ENCODE measurements around the gene NEDD4L.
A peak's percentile ranks its signal among the peaks of the same experiment; 100 is the strongest.

The NEDD4L gene

DNA sequence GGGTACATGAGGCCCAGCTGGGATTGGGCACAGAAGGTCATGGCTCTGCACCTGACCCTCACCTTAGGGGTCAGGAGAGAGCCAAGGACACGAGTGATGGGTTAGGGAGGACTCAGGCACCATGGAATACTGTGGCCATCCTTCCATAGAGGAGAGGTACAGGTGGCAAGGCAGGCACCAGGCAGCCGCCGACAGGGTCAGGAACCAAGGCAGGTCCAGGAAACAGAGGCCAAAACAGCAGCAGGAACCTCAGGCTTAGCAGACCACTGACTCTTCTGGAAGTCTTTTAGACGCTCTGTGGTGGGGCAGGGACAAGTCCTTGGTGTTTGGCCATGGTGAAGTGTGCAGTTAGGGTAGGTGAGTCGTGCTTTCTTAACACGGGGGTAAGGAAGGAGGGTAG lies 128.0 kb downstream of the NEDD4L start:
- H3K36me3 ChIP-seq (ENCODE audit: control insufficient read depth in 1 of 2, insufficient read depth in 2 of 2, low read length in 2 of 2) = peaks cover 0 to 22% of the 10 kb centered on the region in 2 donors
- no peaks in the 10 kb centered on the region for H3K9me3 ChIP-seq (ENCODE audit: control insufficient read depth in 1 of 2, low read length in 2 of 2)
- H3K27me3 ChIP-seq (ENCODE audit: control insufficient read depth in 1 of 2, insufficient read depth in 2 of 2, low read length in 2 of 2) = no peaks in the 10 kb centered on the region
- peaks cover 7 to 18% of the 10 kb centered on the region in 2 donors for H3K4me1 ChIP-seq (ENCODE audit: control insufficient read depth in 1 of 2, insufficient read depth in 2 of 2, low read length in 2 of 2)
- H3K9ac ChIP-seq (ENCODE audit: low read depth in 1 of 2, low read length in 2 of 2) = no peak overlapping the region
- no peak overlapping the region for H3K27ac ChIP-seq (ENCODE audit: low read depth, low read length)
- H3K4me3 ChIP-seq (ENCODE audit: low read depth in 1 of 2, low read length in 2 of 2) = no peak overlapping the region

DNA sequence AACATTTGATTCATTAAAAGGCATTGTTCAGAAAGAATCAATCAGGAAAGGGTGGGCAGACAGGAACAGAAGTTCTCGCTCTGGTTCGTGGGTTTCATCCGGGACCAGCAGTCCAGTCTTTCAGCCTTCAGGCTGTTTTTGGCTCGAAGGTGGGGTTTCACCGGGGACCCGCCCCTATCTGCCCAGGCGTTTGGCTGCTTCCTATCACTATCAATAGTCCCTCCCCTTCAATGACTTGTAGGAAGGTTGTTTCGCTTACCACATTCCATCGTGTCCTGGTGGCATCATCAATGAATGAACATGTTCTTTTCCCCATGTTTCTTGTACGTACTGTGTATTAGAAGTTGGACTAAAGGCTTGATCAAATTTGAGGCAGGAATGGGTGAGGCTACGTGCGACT lies 130.3 kb downstream of the NEDD4L start:
- Histone ChIP-seq H3K27ac (ENCODE audit: low read depth, low read length) (no peak overlapping the region), H3K4me1 (ENCODE audit: control insufficient read depth in 1 of 2, insufficient read depth in 2 of 2, low read length in 2 of 2) (peaks cover 22 to 40% of the 10 kb centered on the region in 2 donors), H3K27me3 (ENCODE audit: control insufficient read depth in 1 of 2, insufficient read depth in 2 of 2, low read length in 2 of 2) (no peaks in the 10 kb centered on the region), H3K9me3 (ENCODE audit: control insufficient read depth in 1 of 2, low read length in 2 of 2) (no peaks in the 10 kb centered on the region), H3K36me3 (ENCODE audit: control insufficient read depth in 1 of 2, insufficient read depth in 2 of 2, low read length in 2 of 2) (peaks cover 0 to 19% of the 10 kb centered on the region in 2 donors), H3K9ac (ENCODE audit: low read depth in 1 of 2, low read length in 2 of 2) (no peak overlapping the region), H3K4me3 (ENCODE audit: low read depth in 1 of 2, low read length in 2 of 2) (no peak overlapping the region)

DNA sequence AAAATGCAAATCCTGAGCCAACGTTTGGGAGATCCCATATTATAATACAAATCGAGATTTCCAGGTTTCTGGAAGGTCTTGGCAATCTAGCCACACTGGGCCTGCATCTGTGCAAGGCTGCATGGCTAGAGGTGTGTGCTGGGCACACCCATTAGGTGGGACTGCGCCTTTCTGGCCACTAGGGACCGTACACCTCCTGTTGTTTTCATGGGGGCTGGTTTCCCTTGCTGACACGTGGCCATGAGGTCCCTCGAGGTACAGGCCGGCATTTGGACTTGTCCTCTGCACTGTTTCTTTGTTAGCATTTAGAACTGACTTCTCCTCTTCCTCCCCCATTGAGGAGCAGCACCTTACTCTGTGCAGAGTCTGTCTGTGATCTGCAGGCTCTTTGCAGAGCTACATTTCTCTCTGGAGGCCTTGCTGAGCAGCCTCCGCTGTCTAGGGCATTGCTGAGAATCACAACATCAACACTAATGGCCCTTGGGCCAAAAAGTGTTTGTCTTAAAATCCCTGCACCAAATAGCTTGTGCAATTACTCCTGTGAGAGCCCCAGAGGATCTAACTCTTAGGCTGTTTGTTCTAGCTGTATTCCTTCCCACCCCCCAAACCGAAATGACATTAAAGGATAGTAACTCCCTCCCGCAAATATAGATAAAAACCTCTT lies 131.2 kb downstream of the NEDD4L start:
- Histone ChIP-seq H3K4me3 (ENCODE audit: low read depth in 1 of 2, low read length in 2 of 2) (no peak overlapping the region), H3K27ac (ENCODE audit: low read depth, low read length) (no peak overlapping the region), H3K9me3 (ENCODE audit: control insufficient read depth in 1 of 2, low read length in 2 of 2) (no peaks in the 10 kb centered on the region), H3K27me3 (ENCODE audit: control insufficient read depth in 1 of 2, insufficient read depth in 2 of 2, low read length in 2 of 2) (no peaks in the 10 kb centered on the region), H3K4me1 (ENCODE audit: control insufficient read depth in 1 of 2, insufficient read depth in 2 of 2, low read length in 2 of 2) (peaks cover 31 to 47% of the 10 kb centered on the region in 2 donors), H3K36me3 (ENCODE audit: control insufficient read depth in 1 of 2, insufficient read depth in 2 of 2, low read length in 2 of 2) (peaks cover 0 to 12% of the 10 kb centered on the region in 2 donors), H3K9ac (ENCODE audit: low read depth in 1 of 2, low read length in 2 of 2) (no peak overlapping the region)

DNA sequence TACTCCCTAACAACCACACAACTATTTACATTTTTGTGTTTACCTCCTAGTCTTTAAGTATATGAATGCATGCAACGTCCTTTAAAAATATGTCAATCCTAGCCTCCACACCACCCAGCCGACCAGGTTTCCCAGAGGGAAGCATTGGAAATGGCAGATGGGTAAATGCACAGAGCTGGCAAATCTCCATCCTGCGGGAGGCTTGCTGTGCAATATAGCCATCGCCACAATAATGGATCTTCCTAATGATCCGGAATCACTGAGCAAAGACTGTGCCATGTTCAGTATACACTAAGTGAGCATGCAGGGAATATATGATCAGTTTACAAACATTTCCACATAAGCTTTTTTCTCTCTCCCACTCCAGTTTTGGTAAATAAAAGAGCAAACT lies 131.8 kb downstream of the NEDD4L start:
- Histone ChIP-seq H3K27me3 (ENCODE audit: control insufficient read depth in 1 of 2, insufficient read depth in 2 of 2, low read length in 2 of 2) (no peaks in the 10 kb centered on the region), H3K27ac (ENCODE audit: low read depth, low read length) (no peak overlapping the region), H3K4me1 (ENCODE audit: control insufficient read depth in 1 of 2, insufficient read depth in 2 of 2, low read length in 2 of 2) (peaks cover 36 to 52% of the 10 kb centered on the region in 2 donors), H3K36me3 (ENCODE audit: control insufficient read depth in 1 of 2, insufficient read depth in 2 of 2, low read length in 2 of 2) (peaks cover 0 to 12% of the 10 kb centered on the region in 2 donors), H3K4me3 (ENCODE audit: low read depth in 1 of 2, low read length in 2 of 2) (no peak overlapping the region), H3K9ac (ENCODE audit: low read depth in 1 of 2, low read length in 2 of 2) (no peak overlapping the region), H3K9me3 (ENCODE audit: control insufficient read depth in 1 of 2, low read length in 2 of 2) (no peaks in the 10 kb centered on the region)

DNA sequence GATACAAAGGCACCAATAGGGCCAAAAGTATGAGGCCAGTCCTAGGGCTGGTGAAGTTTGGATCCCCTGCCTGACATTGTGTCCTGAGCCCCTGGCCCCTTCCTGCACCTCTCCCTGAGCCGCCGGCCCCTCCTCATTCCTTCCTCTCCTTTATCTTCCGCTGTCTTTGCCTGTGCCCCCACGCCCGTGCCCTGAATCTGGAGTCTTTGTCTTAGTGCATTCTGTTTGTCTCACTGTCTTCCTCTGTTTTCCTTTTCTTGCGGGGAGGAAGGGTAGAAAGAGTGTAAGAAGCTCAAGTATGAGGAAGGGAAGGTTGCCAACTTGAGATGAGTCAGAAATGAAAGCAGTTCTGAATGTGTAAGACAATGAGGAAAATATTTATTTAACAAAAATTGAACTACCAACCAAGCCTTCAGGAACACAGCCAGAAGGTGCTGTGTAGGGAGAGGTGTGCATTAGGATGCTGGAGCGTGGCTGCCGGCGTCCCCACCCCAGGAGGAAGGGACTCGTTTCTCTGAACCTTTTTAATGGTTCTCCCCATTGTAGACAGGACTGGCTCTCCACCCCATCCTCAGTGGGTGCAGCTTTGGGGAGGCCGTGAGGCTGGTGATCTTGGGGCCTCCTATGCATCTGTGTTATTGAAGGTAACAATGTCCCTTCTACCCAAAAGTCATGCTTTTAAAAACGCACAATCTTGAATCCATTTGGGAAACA lies 133.1 kb downstream of the NEDD4L start:
- Histone ChIP-seq H3K36me3 (ENCODE audit: control insufficient read depth in 1 of 2, insufficient read depth in 2 of 2, low read length in 2 of 2) (peaks cover 0 to 3% of the 10 kb centered on the region in 2 donors), H3K9ac (ENCODE audit: low read depth in 1 of 2, low read length in 2 of 2) (no peak overlapping the region), H3K27ac (ENCODE audit: low read depth, low read length) (no peak overlapping the region), H3K27me3 (ENCODE audit: control insufficient read depth in 1 of 2, insufficient read depth in 2 of 2, low read length in 2 of 2) (no peaks in the 10 kb centered on the region), H3K4me1 (ENCODE audit: control insufficient read depth in 1 of 2, insufficient read depth in 2 of 2, low read length in 2 of 2) (peaks cover 36 to 54% of the 10 kb centered on the region in 2 donors), H3K4me3 (ENCODE audit: low read depth in 1 of 2, low read length in 2 of 2) (peak overlapping the region in 1 of 2 donors; percentile 47), H3K9me3 (ENCODE audit: control insufficient read depth in 1 of 2, low read length in 2 of 2) (no peaks in the 10 kb centered on the region)

DNA sequence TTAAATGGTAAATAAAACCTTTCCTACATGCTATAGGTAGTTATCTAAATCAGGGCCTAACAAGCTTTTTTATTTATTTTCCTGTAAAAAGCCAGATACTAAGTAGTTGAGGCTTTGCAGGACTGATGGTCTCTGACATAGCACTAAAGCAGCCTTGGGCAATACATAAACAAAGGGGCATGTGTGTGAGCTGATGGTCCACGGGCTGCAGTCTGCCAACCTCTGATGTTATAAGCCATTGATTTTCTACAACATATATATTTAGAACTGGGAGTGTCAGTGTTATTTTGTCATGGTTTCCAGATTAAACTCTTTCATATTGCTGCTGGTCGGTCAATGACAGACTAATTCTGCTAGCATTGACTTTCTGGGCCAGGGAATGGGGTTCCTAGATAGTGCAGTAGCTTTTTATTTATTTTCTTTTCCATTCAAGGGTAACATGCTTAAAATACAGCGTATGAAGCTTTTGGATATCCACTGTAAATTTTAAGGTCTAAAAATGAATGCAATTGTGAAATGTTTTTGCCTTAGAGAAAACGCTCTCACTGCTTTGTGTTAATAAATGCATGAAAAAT lies 134.0 kb downstream of the NEDD4L start:
- H3K27me3 ChIP-seq (ENCODE audit: control insufficient read depth in 1 of 2, insufficient read depth in 2 of 2, low read length in 2 of 2) = no peaks in the 10 kb centered on the region
- H3K9ac ChIP-seq (ENCODE audit: low read depth in 1 of 2, low read length in 2 of 2) = no peak overlapping the region
- H3K4me3 ChIP-seq (ENCODE audit: low read depth in 1 of 2, low read length in 2 of 2) = peak overlapping the region in 1 of 2 donors; percentile 36
- no peaks in the 10 kb centered on the region for H3K9me3 ChIP-seq (ENCODE audit: control insufficient read depth in 1 of 2, low read length in 2 of 2)
- no peak overlapping the region for H3K27ac ChIP-seq (ENCODE audit: low read depth, low read length)
- H3K36me3 ChIP-seq (ENCODE audit: control insufficient read depth in 1 of 2, insufficient read depth in 2 of 2, low read length in 2 of 2) = no peaks in the 10 kb centered on the region
- peaks cover 39 to 59% of the 10 kb centered on the region in 2 donors for H3K4me1 ChIP-seq (ENCODE audit: control insufficient read depth in 1 of 2, insufficient read depth in 2 of 2, low read length in 2 of 2)

DNA sequence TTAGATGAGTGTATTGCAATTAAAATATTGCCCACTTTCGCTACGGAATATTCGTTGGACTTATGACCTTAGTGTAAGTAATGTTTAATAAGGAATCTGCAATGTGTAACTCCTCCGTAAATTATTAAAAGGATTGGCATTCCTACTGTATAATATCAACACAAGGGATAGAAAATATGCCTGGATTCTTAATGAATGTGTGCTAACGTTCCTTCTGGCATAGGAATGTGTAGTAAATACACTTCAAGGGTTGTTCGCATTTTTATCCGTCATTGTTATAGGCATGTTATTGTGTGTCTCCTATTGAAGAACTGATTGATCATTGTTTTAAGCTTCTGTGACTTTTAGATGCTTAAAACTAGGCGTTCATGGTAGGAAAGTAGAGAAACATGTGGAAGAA lies 134.5 kb downstream of the NEDD4L start:
- no peaks in the 10 kb centered on the region for H3K36me3 ChIP-seq (ENCODE audit: control insufficient read depth in 1 of 2, insufficient read depth in 2 of 2, low read length in 2 of 2)
- no peak overlapping the region for H3K27ac ChIP-seq (ENCODE audit: low read depth, low read length)
- H3K9me3 ChIP-seq (ENCODE audit: control insufficient read depth in 1 of 2, low read length in 2 of 2) = no peaks in the 10 kb centered on the region
- peaks cover 39 to 64% of the 10 kb centered on the region in 2 donors for H3K4me1 ChIP-seq (ENCODE audit: control insufficient read depth in 1 of 2, insufficient read depth in 2 of 2, low read length in 2 of 2)
- no peak overlapping the region for H3K9ac ChIP-seq (ENCODE audit: low read depth in 1 of 2, low read length in 2 of 2)
- peak overlapping the region; percentile 11 to 36 for H3K4me3 ChIP-seq (ENCODE audit: low read depth in 1 of 2, low read length in 2 of 2)
- H3K27me3 ChIP-seq (ENCODE audit: control insufficient read depth in 1 of 2, insufficient read depth in 2 of 2, low read length in 2 of 2) = no peaks in the 10 kb centered on the region

DNA sequence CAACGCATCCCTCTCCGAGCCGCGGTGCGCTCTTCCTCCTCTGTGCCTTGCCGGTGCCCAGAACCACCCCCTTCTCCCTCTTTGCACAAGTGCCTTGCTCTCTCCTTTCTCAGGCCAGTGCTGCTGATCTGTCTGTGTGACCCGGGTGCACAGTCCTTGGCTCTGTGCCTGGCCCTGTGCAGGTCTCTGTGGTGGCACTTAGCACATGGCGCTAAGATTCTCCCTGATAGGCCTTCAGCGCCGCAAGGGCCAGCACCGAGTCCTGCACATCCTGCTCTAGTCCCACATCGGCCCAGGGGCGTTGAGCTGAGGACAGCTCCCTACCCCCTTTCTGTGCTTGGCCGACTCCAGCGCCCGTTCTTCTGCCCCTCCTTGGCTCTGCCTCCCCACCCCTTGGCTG lies 136.1 kb downstream of the NEDD4L start:
- Histone ChIP-seq H3K9me3 (ENCODE audit: control insufficient read depth in 1 of 2, low read length in 2 of 2) (no peaks in the 10 kb centered on the region), H3K4me1 (ENCODE audit: control insufficient read depth in 1 of 2, insufficient read depth in 2 of 2, low read length in 2 of 2) (peaks cover 35 to 56% of the 10 kb centered on the region in 2 donors), H3K4me3 (ENCODE audit: low read depth in 1 of 2, low read length in 2 of 2) (no peak overlapping the region), H3K36me3 (ENCODE audit: control insufficient read depth in 1 of 2, insufficient read depth in 2 of 2, low read length in 2 of 2) (no peaks in the 10 kb centered on the region), H3K9ac (ENCODE audit: low read depth in 1 of 2, low read length in 2 of 2) (no peak overlapping the region), H3K27ac (ENCODE audit: low read depth, low read length) (no peak overlapping the region), H3K27me3 (ENCODE audit: control insufficient read depth in 1 of 2, insufficient read depth in 2 of 2, low read length in 2 of 2) (no peaks in the 10 kb centered on the region)

DNA sequence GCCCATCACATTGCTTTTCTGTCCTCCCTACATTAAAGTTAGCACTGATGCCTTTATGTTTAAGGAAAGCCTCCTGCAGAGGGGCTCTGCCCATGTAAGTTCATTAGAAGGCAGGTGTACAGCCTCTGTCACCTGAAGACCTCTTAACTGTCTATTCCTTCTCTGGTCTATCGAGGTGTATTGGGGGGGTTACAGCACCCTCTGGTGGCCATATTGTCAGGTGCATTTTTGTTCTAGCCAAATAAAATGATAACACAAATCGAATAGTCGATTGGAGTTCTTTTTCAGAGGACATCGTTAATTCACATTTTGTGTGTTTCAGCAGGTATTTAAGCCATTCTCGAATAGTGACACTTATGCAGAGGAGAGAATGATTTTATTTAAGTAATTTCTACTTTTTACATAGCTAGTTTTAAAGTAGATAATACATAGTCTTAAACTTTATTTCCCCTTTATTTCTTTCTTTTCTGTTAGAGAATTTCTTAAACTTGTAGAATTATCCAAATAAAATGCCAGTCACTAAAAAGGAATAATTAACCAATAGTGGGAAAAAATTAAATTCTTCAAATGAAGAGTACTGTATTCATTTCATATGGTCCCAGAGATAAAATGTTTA lies 136.8 kb downstream of the NEDD4L start:
- H3K4me3 ChIP-seq (ENCODE audit: low read depth in 1 of 2, low read length in 2 of 2) = no peak overlapping the region
- H3K9ac ChIP-seq (ENCODE audit: low read depth in 1 of 2, low read length in 2 of 2) = no peak overlapping the region
- peaks cover 35 to 53% of the 10 kb centered on the region in 2 donors for H3K4me1 ChIP-seq (ENCODE audit: control insufficient read depth in 1 of 2, insufficient read depth in 2 of 2, low read length in 2 of 2)
- no peaks in the 10 kb centered on the region for H3K27me3 ChIP-seq (ENCODE audit: control insufficient read depth in 1 of 2, insufficient read depth in 2 of 2, low read length in 2 of 2)
- no peaks in the 10 kb centered on the region for H3K36me3 ChIP-seq (ENCODE audit: control insufficient read depth in 1 of 2, insufficient read depth in 2 of 2, low read length in 2 of 2)
- H3K9me3 ChIP-seq (ENCODE audit: control insufficient read depth in 1 of 2, low read length in 2 of 2) = no peaks in the 10 kb centered on the region
- H3K27ac ChIP-seq (ENCODE audit: low read depth, low read length) = no peak overlapping the region

DNA sequence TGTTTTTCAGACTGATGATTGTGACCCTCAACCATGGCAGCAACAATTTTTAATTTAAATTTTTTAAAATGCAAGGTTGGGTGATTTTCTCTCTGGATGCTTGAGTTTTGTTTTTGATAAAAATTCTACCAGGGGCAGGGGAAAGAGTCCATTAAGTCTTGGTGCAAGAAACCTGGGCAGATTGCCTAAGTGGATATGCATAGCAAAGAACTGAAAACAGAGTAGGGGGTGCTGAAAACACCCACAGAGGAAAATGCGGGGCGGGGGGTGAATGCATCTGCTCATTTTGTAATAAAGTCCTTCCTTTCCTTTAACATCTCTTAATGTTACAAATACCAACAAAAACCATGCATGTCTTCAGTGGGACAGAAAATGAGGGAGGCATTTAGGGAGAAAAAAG lies 138.0 kb downstream of the NEDD4L start:
- no peaks in the 10 kb centered on the region for H3K27me3 ChIP-seq (ENCODE audit: control insufficient read depth in 1 of 2, insufficient read depth in 2 of 2, low read length in 2 of 2)
- no peak overlapping the region for H3K27ac ChIP-seq (ENCODE audit: low read depth, low read length)
- H3K9ac ChIP-seq (ENCODE audit: low read depth in 1 of 2, low read length in 2 of 2) = no peak overlapping the region
- H3K4me1 ChIP-seq (ENCODE audit: control insufficient read depth in 1 of 2, insufficient read depth in 2 of 2, low read length in 2 of 2) = peaks cover 32 to 47% of the 10 kb centered on the region in 2 donors
- no peak overlapping the region for H3K4me3 ChIP-seq (ENCODE audit: low read depth in 1 of 2, low read length in 2 of 2)
- H3K9me3 ChIP-seq (ENCODE audit: control insufficient read depth in 1 of 2, low read length in 2 of 2) = no peaks in the 10 kb centered on the region
- H3K36me3 ChIP-seq (ENCODE audit: control insufficient read depth in 1 of 2, insufficient read depth in 2 of 2, low read length in 2 of 2) = no peaks in the 10 kb centered on the region

Measured in duodenal mucosa (tissue), 2 donors.